Activated naive CD8-positive, alpha-beta T cell treated with anti-CD3 and anti-CD28 coated beads, Interleukin-2, amount 50 U/mL, for 24 hours (primary cell): ENCODE data around the gene WDR87.

Experiments
- ATAC-seq: fragments of 150-1000 bp; cut with Tn5 transposase; one replicate; pipeline ENCODE4 v1.10.0; 2021
- DNase-seq: peaks from one replicate; pipeline ENCODE4 v3.0.0; 2021
- H3K27ac Mint-ChIP-seq: one replicate; pipeline ENCODE4 v1.8.0; 2021; ENCODE audit warnings: mild to moderate bottlenecking, mixed read lengths
- H3K27me3 Mint-ChIP-seq: one replicate; pipeline ENCODE4 v1.8.0; 2021; ENCODE audit warnings: mixed read lengths
- H3K36me3 Mint-ChIP-seq: one replicate; pipeline ENCODE4 v1.8.0; 2021; ENCODE audit warnings: low read depth, mixed read lengths
- H3K4me1 Mint-ChIP-seq: one replicate; pipeline ENCODE4 v1.8.0; 2021; ENCODE audit warnings: mixed read lengths
- H3K4me3 Mint-ChIP-seq: one replicate; pipeline ENCODE4 v1.8.0; 2021; ENCODE audit warnings: mild to moderate bottlenecking, moderate library complexity, mixed read lengths
- H3K9me3 Mint-ChIP-seq: one replicate; pipeline ENCODE4 v1.8.0; 2021; ENCODE audit warnings: mixed read lengths

Gene WDR87

GRCh38 chr19:37920591-37921450 is 14.4 kb upstream of the WDR87 start:
- Mint-ChIP-seq H3K27ac (peak overlapping the region; percentile 15), H3K27me3 (no peaks in the 10 kb centered on the region), H3K4me3 (no peak overlapping the region), H3K36me3 (peaks cover 13% of the 10 kb centered on the region), H3K9me3 (no peaks in the 10 kb centered on the region), H3K4me1 (peaks cover 29% of the 10 kb centered on the region)
- ATAC-seq (no peak), DNase-seq (no peak)

GRCh38 chr19:37914908-37915307 is 8.5 kb upstream of the WDR87 start:
- Mint-ChIP-seq H3K27ac (no peak overlapping the region), H3K27me3 (no peaks in the 10 kb centered on the region), H3K9me3 (no peaks in the 10 kb centered on the region), H3K4me3 (no peak overlapping the region), H3K4me1 (peaks cover 27% of the 10 kb centered on the region), H3K36me3 (peaks cover 10% of the 10 kb centered on the region)
- ATAC-seq (no peak), DNase-seq (no peak)

GRCh38 chr19:37909661-37910199 is 3.3 kb upstream of the WDR87 start:
- Mint-ChIP-seq H3K9me3 (no peaks in the 10 kb centered on the region), H3K4me3 (no peak overlapping the region), H3K27ac (no peak overlapping the region), H3K36me3 (no peaks in the 10 kb centered on the region), H3K27me3 (no peaks in the 10 kb centered on the region), H3K4me1 (peaks cover 34% of the 10 kb centered on the region)
- DNase-seq (no peak), ATAC-seq (no peak)

- no peaks in the 10 kb centered on the region for H3K36me3 Mint-ChIP-seq
- H3K4me3 Mint-ChIP-seq = peak overlapping the region; percentile 84
- DNase-seq = no peak
- no peaks in the 10 kb centered on the region for H3K27me3 Mint-ChIP-seq
- peak overlapping the region; percentile 31 for H3K27ac Mint-ChIP-seq
- H3K4me1 Mint-ChIP-seq = peaks cover 30% of the 10 kb centered on the region
- ATAC-seq = no peak
- no peaks in the 10 kb centered on the region for H3K9me3 Mint-ChIP-seq
These were observed 1.5 kb upstream of the WDR87 start for GRCh38 chr19:37907735-37908455.

GRCh38 chr19:37906869-37907734 is 708 bp upstream of the WDR87 start, which contains the start of gene SIPA1L3:
TSS of gene SIPA1L3 (plus strand) at chr19:37907208. CDS start at chr19:38081566, 174,358 bp downstream.
- ATAC-seq (peak; percentile 98), DNase-seq (peak; percentile 90)
- H3K27ac Mint-ChIP-seq = peak within 1 kb of the TSS; percentile 83
- H3K36me3 Mint-ChIP-seq = no peaks in the 10 kb centered on the region
- H3K27me3 Mint-ChIP-seq = no peaks in the 10 kb centered on the region
- H3K9me3 Mint-ChIP-seq = no peaks in the 10 kb centered on the region
- H3K4me1 Mint-ChIP-seq = peaks cover 30% of the 10 kb centered on the region
- peak within 1 kb of the TSS; percentile 84 for H3K4me3 Mint-ChIP-seq

GRCh38 chr19:37903096-37903495 is 3.3 kb downstream of the WDR87 start:
- Mint-ChIP-seq H3K4me1 (peaks cover 17% of the 10 kb centered on the region), H3K9me3 (no peaks in the 10 kb centered on the region), H3K36me3 (no peaks in the 10 kb centered on the region), H3K27ac (no peak overlapping the region), H3K27me3 (no peaks in the 10 kb centered on the region), H3K4me3 (no peak overlapping the region)
- ATAC-seq (no peak), DNase-seq (no peak)

GRCh38 chr19:37902668-37903067 is 3.7 kb downstream of the WDR87 start:
- H3K27me3 Mint-ChIP-seq = no peaks in the 10 kb centered on the region
- H3K4me3 Mint-ChIP-seq = no peak overlapping the region
- ATAC-seq = peak; percentile 41
- no peak overlapping the region for H3K27ac Mint-ChIP-seq
- no peaks in the 10 kb centered on the region for H3K36me3 Mint-ChIP-seq
- peak; percentile 86 for DNase-seq
- peaks cover 14% of the 10 kb centered on the region for H3K4me1 Mint-ChIP-seq
- H3K9me3 Mint-ChIP-seq = no peaks in the 10 kb centered on the region

GRCh38 chr19:37899966-37900365 is 6.4 kb downstream of the WDR87 start:
- Mint-ChIP-seq H3K27me3 (no peaks in the 10 kb centered on the region), H3K4me3 (no peak overlapping the region), H3K9me3 (no peaks in the 10 kb centered on the region), H3K4me1 (peaks cover 3% of the 10 kb centered on the region), H3K27ac (no peak overlapping the region), H3K36me3 (no peaks in the 10 kb centered on the region)
- no peak for DNase-seq
- no peak for ATAC-seq

- Mint-ChIP-seq H3K9me3 (no peaks in the 10 kb centered on the region), H3K27me3 (no peaks in the 10 kb centered on the region), H3K4me3 (no peak overlapping the region), H3K4me1 (peaks cover 3% of the 10 kb centered on the region), H3K36me3 (no peaks in the 10 kb centered on the region), H3K27ac (no peak overlapping the region)
- ATAC-seq (no peak), DNase-seq (no peak)
These were observed 6.9 kb downstream of the WDR87 start for GRCh38 chr19:37899453-37899852.

GRCh38 chr19:37896180-37896579 is 10.2 kb downstream of the WDR87 start:
- no peaks in the 10 kb centered on the region for H3K9me3 Mint-ChIP-seq
- no peak overlapping the region for H3K4me3 Mint-ChIP-seq
- DNase-seq (no peak), ATAC-seq (no peak)
- peaks cover 9% of the 10 kb centered on the region for H3K27me3 Mint-ChIP-seq
- peaks cover 3% of the 10 kb centered on the region for H3K4me1 Mint-ChIP-seq
- no peak overlapping the region for H3K27ac Mint-ChIP-seq
- H3K36me3 Mint-ChIP-seq = no peaks in the 10 kb centered on the region

GRCh38 chr19:37893845-37894575 is 12.4 kb downstream of the WDR87 start:
- Mint-ChIP-seq H3K27me3 (peaks cover 9% of the 10 kb centered on the region), H3K9me3 (no peaks in the 10 kb centered on the region), H3K4me1 (peaks cover 3% of the 10 kb centered on the region), H3K27ac (no peak overlapping the region), H3K4me3 (no peak overlapping the region), H3K36me3 (no peaks in the 10 kb centered on the region)
- DNase-seq (no peak), ATAC-seq (no peak)

GRCh38 chr19:37886571-37886970 is 19.8 kb downstream of the WDR87 start:
- Mint-ChIP-seq H3K9me3 (peaks cover 4% of the 10 kb centered on the region), H3K27me3 (peaks cover under 1% of the 10 kb centered on the region), H3K36me3 (no peaks in the 10 kb centered on the region), H3K4me1 (no peaks in the 10 kb centered on the region), H3K27ac (no peak overlapping the region), H3K4me3 (no peak overlapping the region)
- ATAC-seq (no peak), DNase-seq (no peak)

- Mint-ChIP-seq H3K4me3 (no peak overlapping the region), H3K27me3 (no peaks in the 10 kb centered on the region), H3K27ac (no peak overlapping the region), H3K4me1 (no peaks in the 10 kb centered on the region), H3K9me3 (peaks cover 4% of the 10 kb centered on the region), H3K36me3 (no peaks in the 10 kb centered on the region)
- no peak for DNase-seq
- no peak for ATAC-seq
These were observed 21.0 kb downstream of the WDR87 start for GRCh38 chr19:37885392-37885791.

GRCh38 chr19:37877147-37877546 is 29.2 kb downstream of the WDR87 start:
- H3K36me3 Mint-ChIP-seq = no peaks in the 10 kb centered on the region
- ATAC-seq = no peak
- H3K27me3 Mint-ChIP-seq = peaks cover 2% of the 10 kb centered on the region
- H3K4me1 Mint-ChIP-seq = no peaks in the 10 kb centered on the region
- no peak for DNase-seq
- H3K9me3 Mint-ChIP-seq = peaks cover 8% of the 10 kb centered on the region
- H3K4me3 Mint-ChIP-seq = no peak overlapping the region
- no peak overlapping the region for H3K27ac Mint-ChIP-seq
